Neural progenitor cell (in vitro differentiated cells): ENCODE measurements around the gene MYO1C.

Experiments
- EZH2phosphoT487 ChIP-seq: fragments of 200-600 bp; sonication (generic); IDR thresholded peaks from 2 replicates; pipeline ENCODE4 v1.6.1; 2017; ENCODE audit warnings: antibody characterized with exemption
- TF ChIP-seq, protein P1 (sequence below): fragments of 200-600 bp; sonication (generic); IDR thresholded peaks from 2 replicates; pipeline ENCODE4 v1.5.1; 2017; ENCODE audit warnings: antibody characterized with exemption, mild to moderate bottlenecking

DNA sequence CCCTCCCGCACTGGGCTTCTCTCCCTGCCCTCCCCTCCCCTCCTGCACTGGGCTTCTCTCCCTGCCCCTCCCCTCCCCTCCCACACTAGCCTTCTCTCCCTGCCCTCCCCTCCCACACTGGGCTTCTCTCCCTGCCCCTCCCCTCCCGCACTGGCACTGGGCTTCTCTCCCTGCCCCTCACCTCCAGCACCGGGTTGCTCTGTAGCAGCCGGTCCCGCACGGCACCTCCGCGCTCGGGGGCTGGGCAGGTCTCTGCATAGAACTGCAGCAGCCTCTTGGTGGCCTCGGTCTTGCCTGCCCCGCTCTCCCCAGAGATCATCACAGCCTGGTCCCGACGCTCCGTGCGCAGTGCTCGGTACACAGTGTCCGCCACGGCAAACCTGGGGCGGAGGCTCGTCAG is 9.8 kb downstream of the MYO1C start:
- TF ChIP-seq, protein P1, sequence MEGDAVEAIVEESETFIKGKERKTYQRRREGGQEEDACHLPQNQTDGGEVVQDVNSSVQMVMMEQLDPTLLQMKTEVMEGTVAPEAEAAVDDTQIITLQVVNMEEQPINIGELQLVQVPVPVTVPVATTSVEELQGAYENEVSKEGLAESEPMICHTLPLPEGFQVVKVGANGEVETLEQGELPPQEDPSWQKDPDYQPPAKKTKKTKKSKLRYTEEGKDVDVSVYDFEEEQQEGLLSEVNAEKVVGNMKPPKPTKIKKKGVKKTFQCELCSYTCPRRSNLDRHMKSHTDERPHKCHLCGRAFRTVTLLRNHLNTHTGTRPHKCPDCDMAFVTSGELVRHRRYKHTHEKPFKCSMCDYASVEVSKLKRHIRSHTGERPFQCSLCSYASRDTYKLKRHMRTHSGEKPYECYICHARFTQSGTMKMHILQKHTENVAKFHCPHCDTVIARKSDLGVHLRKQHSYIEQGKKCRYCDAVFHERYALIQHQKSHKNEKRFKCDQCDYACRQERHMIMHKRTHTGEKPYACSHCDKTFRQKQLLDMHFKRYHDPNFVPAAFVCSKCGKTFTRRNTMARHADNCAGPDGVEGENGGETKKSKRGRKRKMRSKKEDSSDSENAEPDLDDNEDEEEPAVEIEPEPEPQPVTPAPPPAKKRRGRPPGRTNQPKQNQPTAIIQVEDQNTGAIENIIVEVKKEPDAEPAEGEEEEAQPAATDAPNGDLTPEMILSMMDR = no peak
- TF ChIP-seq EZH2phosphoT487 = no peak
